ENCODE measurements around the gene CRYM. TPM values are rescaled to one million over a fixed set of nuclear protein-coding genes. Genes with fewer than 3 reads are reported as not detected.

CRYM gene
- total RNA-seq, 4 donors from 2014 or later = 0.27 to 0.79 TPM; not detected in 2

DNA sequence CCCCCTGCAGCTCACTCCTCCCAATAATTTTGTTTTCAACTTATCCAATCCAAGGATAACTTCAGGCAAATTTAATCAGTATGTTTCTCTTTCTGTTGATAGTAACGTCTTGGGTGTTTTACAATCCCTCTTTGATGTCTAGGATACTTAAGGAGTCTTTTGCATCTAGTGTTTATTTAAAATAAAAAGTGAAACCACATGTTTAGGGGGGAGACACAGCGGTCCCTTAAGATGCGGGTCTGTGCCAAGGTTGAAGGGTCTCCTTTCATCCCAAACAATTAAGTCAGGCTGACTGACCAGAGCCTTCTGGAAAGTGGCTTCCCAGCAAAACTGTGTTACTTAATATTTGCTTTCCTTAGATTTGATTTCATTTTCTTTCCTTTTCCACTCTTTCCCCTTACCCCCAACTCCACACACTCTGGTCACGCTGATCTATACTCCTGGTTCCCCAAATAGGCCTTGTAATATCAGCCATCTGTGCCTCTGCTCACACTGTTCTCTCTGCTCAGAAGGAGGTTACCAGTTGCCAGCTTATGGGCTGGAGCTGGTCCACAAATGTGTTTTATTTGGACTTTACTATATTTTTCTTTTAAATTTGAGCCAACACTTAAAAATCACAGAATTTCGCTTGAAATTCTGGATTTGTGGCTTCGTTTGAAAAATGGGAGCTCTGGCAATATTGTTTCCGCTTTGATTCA lies 33.4 kb downstream of the CRYM start:
- H3K36me3 ChIP-seq = no peaks in the 10 kb centered on the region
- ATAC-seq = no peak
- TF ChIP-seq, protein P1, sequence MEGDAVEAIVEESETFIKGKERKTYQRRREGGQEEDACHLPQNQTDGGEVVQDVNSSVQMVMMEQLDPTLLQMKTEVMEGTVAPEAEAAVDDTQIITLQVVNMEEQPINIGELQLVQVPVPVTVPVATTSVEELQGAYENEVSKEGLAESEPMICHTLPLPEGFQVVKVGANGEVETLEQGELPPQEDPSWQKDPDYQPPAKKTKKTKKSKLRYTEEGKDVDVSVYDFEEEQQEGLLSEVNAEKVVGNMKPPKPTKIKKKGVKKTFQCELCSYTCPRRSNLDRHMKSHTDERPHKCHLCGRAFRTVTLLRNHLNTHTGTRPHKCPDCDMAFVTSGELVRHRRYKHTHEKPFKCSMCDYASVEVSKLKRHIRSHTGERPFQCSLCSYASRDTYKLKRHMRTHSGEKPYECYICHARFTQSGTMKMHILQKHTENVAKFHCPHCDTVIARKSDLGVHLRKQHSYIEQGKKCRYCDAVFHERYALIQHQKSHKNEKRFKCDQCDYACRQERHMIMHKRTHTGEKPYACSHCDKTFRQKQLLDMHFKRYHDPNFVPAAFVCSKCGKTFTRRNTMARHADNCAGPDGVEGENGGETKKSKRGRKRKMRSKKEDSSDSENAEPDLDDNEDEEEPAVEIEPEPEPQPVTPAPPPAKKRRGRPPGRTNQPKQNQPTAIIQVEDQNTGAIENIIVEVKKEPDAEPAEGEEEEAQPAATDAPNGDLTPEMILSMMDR (IDR thresholded peaks at IDR 0.05) = no peak
- no peak for TF ChIP-seq POLR2AphosphoS5 (IDR thresholded peaks at IDR 0.05)
- TF ChIP-seq POLR2A (IDR thresholded peaks at IDR 0.05) = no peak
- TF ChIP-seq EP300 (IDR thresholded peaks at IDR 0.05) = no peak

DNA sequence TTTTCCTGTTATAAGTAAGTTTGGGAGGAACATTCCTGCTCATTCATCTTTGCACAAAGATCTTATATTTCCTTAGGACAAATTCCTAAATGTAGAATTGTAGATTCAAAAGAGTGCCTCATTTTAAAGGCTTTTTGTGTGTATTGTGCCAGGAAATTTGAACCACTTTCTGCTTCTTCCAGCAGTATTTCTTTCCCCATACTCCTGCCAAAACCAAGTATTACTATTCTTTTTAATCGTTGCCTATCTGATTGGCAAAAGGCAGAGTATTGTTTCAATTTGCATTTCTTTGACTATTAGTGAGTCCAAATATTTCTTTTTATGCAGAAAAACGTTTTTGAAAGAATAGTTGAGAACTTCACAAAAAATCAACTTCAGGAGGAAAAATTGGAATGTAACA lies 35.3 kb downstream of the CRYM start:
- ATAC-seq = no peak
- TF ChIP-seq POLR2A (IDR thresholded peaks at IDR 0.05) = no peak
- no peak for TF ChIP-seq EP300 (IDR thresholded peaks at IDR 0.05)
- TF ChIP-seq, protein P1 (IDR thresholded peaks at IDR 0.05) = no peak
- no peak for TF ChIP-seq POLR2AphosphoS5 (IDR thresholded peaks at IDR 0.05)
- no peaks in the 10 kb centered on the region for H3K9me3 ChIP-seq
- H3K27me3 ChIP-seq = peaks cover 5% of the 10 kb centered on the region
- no peaks in the 10 kb centered on the region for H3K36me3 ChIP-seq
- H3K27ac ChIP-seq = no peak overlapping the region
- 14 to 28% methylated on average over 2 of the region's 2 CpGs for WGBS, 2 donors (ENCODE audit: low coverage in 1 of 2)
- no peaks in the 10 kb centered on the region for H3K4me1 ChIP-seq
- no peak overlapping the region for H3K4me3 ChIP-seq

More for the DNA sequence above, 33.4 kb downstream of the CRYM start:
- Histone ChIP-seq H3K4me3 (no peak overlapping the region), H3K4me1 (no peaks in the 10 kb centered on the region), H3K27ac (no peak overlapping the region), H3K9me3 (no peaks in the 10 kb centered on the region), H3K27me3 (peaks cover 5% of the 10 kb centered on the region)
- WGBS, 2 donors (ENCODE audit: low coverage in 1 of 2) = 50 to 53% methylated on average over 7 of the region's 7 CpGs

DNA sequence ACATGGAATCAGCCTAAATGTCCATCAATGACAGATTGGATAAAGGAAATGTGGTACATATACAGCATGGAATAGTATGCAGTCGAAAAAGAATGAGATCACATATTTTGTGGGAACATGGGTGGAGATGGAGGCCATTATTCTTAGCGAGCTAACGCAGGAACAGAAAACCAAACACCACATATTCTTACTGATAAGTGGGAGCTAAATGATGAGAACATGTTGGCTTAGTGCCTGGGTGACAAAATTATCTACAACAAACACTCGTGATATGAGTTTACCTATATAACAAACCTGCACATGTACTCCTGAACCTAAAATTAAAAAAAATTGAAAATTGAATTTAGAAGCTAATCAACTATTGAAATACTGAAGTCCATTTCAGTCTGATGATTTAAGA lies 38.4 kb downstream of the CRYM start:
- 59 to 78% methylated on average over 4 of the region's 4 CpGs for WGBS, 2 donors (ENCODE audit: low coverage in 1 of 2)
- TF ChIP-seq, protein P1 (IDR thresholded peaks at IDR 0.05) = no peak
- TF ChIP-seq POLR2A (IDR thresholded peaks at IDR 0.05) = no peak
- TF ChIP-seq POLR2AphosphoS5 (IDR thresholded peaks at IDR 0.05) = no peak
- TF ChIP-seq EP300 (IDR thresholded peaks at IDR 0.05) = no peak

DNA sequence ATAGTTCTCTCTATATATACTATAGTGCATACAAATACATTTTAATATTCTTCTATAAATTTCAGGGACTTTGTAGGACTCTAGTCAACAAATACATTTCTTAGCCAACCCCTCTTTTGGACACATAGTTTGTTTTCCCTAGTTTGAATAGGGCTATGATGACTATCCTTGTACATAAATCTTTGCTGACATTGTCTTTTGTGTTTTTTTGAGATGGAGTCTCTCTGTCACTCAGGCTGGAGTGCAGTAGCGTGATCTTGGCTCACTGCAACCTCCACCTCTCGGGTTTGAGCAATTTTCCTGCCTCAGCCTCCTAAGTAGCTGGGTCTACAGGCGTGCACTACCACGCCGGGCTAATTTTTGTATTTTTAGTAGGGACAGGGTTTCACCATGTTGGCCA lies 41.3 kb downstream of the CRYM start:
- no peak for TF ChIP-seq POLR2AphosphoS5 (IDR thresholded peaks at IDR 0.05)
- TF ChIP-seq POLR2A (IDR thresholded peaks at IDR 0.05) = no peak
- TF ChIP-seq, protein P1 (IDR thresholded peaks at IDR 0.05) = no peak
- TF ChIP-seq EP300 (IDR thresholded peaks at IDR 0.05) = no peak
- H3K27ac ChIP-seq = no peak overlapping the region
- 63 to 95% methylated on average over 3 to 4 of the region's 5 CpGs for WGBS, 2 donors (ENCODE audit: low coverage in 1 of 2)
- no peaks in the 10 kb centered on the region for H3K36me3 ChIP-seq
- no peak for ATAC-seq
- no peak overlapping the region for H3K4me3 ChIP-seq
- no peaks in the 10 kb centered on the region for H3K9me3 ChIP-seq
- no peaks in the 10 kb centered on the region for H3K4me1 ChIP-seq
- H3K27me3 ChIP-seq = peaks cover 9% of the 10 kb centered on the region

More for the DNA sequence above, 38.4 kb downstream of the CRYM start:
- H3K9me3 ChIP-seq = no peaks in the 10 kb centered on the region
- no peak for ATAC-seq
- no peaks in the 10 kb centered on the region for H3K4me1 ChIP-seq
- H3K27me3 ChIP-seq = peaks cover 9% of the 10 kb centered on the region
- H3K4me3 ChIP-seq = no peak overlapping the region
- no peak overlapping the region for H3K27ac ChIP-seq
- H3K36me3 ChIP-seq = no peaks in the 10 kb centered on the region

DNA sequence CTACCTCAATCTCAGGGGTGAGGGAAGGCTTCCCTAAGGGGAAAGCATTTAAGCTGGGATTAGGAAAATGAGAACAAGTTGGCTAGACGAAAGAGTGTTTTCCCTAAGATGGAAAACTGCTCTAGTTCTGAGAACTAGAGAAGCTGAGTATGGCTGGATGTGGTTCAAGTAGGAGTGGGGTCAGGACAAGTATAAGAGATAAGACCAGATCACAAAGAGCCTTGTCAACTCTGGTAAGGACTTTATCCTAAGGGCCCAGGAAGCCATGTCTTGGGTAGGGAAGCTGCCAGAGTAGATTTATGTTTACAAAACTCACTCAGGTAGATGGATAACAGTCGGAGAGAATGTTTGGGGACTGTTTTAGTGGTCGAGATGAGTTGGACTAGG lies 42.9 kb downstream of the CRYM start:
- Histone ChIP-seq H3K36me3 (no peaks in the 10 kb centered on the region), H3K9me3 (no peaks in the 10 kb centered on the region), H3K4me3 (no peak overlapping the region), H3K27me3 (peaks cover 21% of the 10 kb centered on the region), H3K4me1 (no peaks in the 10 kb centered on the region), H3K27ac (no peak overlapping the region)
- ATAC-seq = no peak
- WGBS, 2 donors (ENCODE audit: low coverage in 1 of 2) = 54 to 69% methylated on average over 2 to 3 of the region's 3 CpGs
- TF ChIP-seq EP300 (IDR thresholded peaks at IDR 0.05) = no peak
- TF ChIP-seq POLR2A (IDR thresholded peaks at IDR 0.05) = no peak
- TF ChIP-seq, protein P1 (IDR thresholded peaks at IDR 0.05) = no peak
- TF ChIP-seq POLR2AphosphoS5 (IDR thresholded peaks at IDR 0.05) = no peak

Data from gastroesophageal sphincter (tissue), 4 donors.